Immature natural killer cell (primary cell): ENCODE data around the gene KIF4B. TPM values are rescaled to one million over a fixed set of nuclear protein-coding genes. Genes with fewer than 3 reads are reported as not detected.

Experiments
- DNase-seq, 3 donors: peaks; one replicate each; pipeline ENCODE4 v3.0.0; 2022; ENCODE audit warnings: mixed read lengths in 1 of 3
- H3K27ac Mint-ChIP-seq, 6 donors: one replicate each; pipeline ENCODE4 v1.8.0; 2020; ENCODE audit warnings: mixed read lengths in 6 of 6, mild to moderate bottlenecking in 5 of 6, inconsistent platforms in 4 of 6, moderate library complexity in 3 of 6
- H3K27me3 Mint-ChIP-seq, 3 donors: one replicate each; pipeline ENCODE4 v1.8.0; 2020 to 2021; ENCODE audit warnings: low read depth in 3 of 3, mild to moderate bottlenecking in 3 of 3, mixed read lengths in 3 of 3, moderate library complexity in 3 of 3, inconsistent platforms in 1 of 3
- H3K36me3 Mint-ChIP-seq, 3 donors: one replicate each; pipeline ENCODE4 v1.8.0; 2020; ENCODE audit warnings: mixed read lengths in 3 of 3, inconsistent platforms in 2 of 3, mild to moderate bottlenecking in 2 of 3
- H3K4me1 Mint-ChIP-seq, 2 donors: one replicate each; pipeline ENCODE4 v1.8.0; 2020; ENCODE audit warnings: inconsistent platforms in 2 of 2, mild to moderate bottlenecking in 2 of 2, mixed read lengths in 2 of 2, moderate library complexity in 1 of 2
- H3K4me3 Mint-ChIP-seq, 5 donors: one replicate each; pipeline ENCODE4 v1.8.0; 2020; ENCODE audit warnings: mild to moderate bottlenecking in 5 of 5, mixed read lengths in 5 of 5, inconsistent platforms in 3 of 5, moderate library complexity in 3 of 5
- H3K9me3 Mint-ChIP-seq, 6 donors: one replicate each; pipeline ENCODE4 v1.8.0; 2020; ENCODE audit warnings: mild to moderate bottlenecking in 6 of 6, mixed read lengths in 6 of 6, inconsistent platforms in 4 of 6, moderate library complexity in 3 of 6
- polyA plus RNA-seq, 3 donors: library from polyadenylated mRNA; unstranded; fragments of 300-500 nt; fragmentation: Illumina TruSeq; gene quantifications; one replicate each; pipeline ENCODE4 v1.2.3, GENCODE V29; 2021

The KIF4B gene
- polyA plus RNA-seq, 3 donors from 2014 or later = not detected

DNA sequence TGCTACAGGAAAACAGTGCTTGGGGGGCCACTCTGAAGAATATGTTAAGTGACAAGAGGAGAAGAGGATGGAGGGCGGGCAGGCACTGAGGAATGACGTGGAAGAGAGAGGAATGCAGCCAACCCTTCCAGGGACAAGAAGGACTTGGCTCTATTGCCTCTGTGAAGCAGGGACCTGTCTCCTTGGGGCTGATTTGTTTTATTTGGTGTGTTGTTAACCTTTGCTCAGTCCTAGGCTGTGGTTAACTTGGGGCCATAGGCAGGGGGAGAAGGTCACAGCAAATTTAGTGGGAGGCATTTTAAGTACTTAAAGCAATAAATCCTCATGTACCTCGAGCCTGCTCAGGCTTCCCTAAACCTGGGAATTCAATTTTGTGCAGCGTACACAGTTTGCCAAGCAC is 39.9 kb downstream of the KIF4B start:
- Mint-ChIP-seq H3K4me3 (no peak overlapping the region), H3K27me3 (peaks cover 0 to 11% (median 1%) of the 10 kb centered on the region in 3 donors), H3K9me3 (peaks cover 0 to 2% (median 0%) of the 10 kb centered on the region in 6 donors), H3K36me3 (no peaks in the 10 kb centered on the region), H3K4me1 (no peaks in the 10 kb centered on the region), H3K27ac (no peak overlapping the region)
- no peak for DNase-seq

DNA sequence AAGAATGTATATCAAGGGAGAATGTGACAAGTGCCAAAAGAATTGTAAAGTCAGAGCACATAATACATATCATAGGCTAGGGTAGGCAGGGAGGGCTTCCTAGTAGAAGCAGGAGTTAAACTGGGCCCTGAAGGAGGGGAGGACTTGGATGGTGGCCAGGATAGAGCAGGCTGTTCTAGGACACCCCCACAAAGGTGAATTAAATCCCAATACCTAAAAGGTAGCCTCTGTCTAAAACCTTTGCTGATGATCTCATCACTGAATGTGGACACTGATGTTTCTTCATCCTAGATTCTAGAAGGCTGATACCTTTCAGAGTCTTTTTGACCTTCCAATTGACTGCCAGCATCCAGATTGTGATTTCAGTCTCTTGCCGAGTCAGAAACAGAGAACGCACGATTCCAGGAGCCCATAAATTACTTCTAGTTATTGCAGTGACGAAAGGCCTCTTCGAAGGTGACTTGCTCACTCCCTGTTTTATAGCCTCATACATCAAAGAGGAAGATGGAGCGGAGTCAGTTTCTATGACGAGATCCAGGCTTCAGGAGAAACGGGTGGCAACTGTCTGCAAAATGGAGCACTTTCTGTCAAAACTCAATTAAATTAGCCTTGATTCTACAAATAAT is 43.2 kb downstream of the KIF4B start:
- Mint-ChIP-seq H3K9me3 (peaks cover 0 to 5% (median 3%) of the 10 kb centered on the region in 6 donors), H3K4me3 (no peak overlapping the region), H3K27ac (no peak overlapping the region), H3K4me1 (no peaks in the 10 kb centered on the region), H3K36me3 (no peaks in the 10 kb centered on the region), H3K27me3 (peaks cover 0 to 8% (median 0%) of the 10 kb centered on the region in 3 donors)
- DNase-seq = no peak

DNA sequence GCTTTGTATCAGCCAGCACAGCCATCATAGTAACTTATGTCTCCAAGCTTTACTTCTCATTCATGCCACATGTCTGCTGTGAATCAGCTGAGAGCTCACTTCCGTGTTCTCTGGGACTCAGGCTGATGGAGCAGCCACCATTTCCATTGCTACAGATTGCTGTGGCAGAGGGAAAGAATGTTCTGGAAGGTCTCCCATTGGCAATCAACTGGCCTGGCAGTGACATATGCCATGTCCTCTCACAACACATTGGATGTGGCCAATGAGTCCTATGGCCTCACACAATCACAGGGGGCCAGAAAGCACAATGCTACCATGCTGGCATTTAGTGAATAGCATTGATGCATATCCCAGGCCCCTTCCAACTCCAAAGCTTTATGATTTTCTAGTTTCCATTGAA is 44.1 kb downstream of the KIF4B start:
- Mint-ChIP-seq H3K4me3 (no peak overlapping the region), H3K27ac (no peak overlapping the region), H3K36me3 (no peaks in the 10 kb centered on the region), H3K27me3 (peaks cover 0 to 8% (median 0%) of the 10 kb centered on the region in 3 donors), H3K9me3 (peaks cover 0 to 5% (median 3%) of the 10 kb centered on the region in 6 donors), H3K4me1 (no peaks in the 10 kb centered on the region)
- DNase-seq = no peak

DNA sequence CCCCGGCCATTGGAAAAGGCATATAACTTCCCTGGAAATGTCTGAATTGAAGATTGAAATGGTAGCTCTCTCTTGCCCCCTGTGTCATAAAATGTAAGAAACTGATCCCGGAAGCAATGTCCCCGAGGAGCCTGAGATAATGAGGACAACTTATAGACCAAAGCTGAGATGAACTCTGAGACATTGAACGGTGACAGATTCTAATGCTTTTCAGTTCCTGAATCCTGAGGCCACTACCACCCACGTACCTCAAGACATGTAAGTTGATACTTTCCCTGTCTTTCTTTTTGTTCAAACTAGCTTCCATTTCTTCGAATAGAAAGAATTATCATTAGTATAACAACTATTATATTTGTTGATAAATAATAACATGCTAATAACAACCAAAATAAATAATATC is 51.0 kb downstream of the KIF4B start:
- peaks cover 0 to 2% (median 0%) of the 10 kb centered on the region in 3 donors for H3K27me3 Mint-ChIP-seq
- no peak overlapping the region for H3K4me3 Mint-ChIP-seq
- no peak for DNase-seq
- H3K4me1 Mint-ChIP-seq = no peaks in the 10 kb centered on the region
- no peak overlapping the region for H3K27ac Mint-ChIP-seq
- H3K9me3 Mint-ChIP-seq = peaks cover 0 to 5% (median 2%) of the 10 kb centered on the region in 6 donors
- no peaks in the 10 kb centered on the region for H3K36me3 Mint-ChIP-seq

DNA sequence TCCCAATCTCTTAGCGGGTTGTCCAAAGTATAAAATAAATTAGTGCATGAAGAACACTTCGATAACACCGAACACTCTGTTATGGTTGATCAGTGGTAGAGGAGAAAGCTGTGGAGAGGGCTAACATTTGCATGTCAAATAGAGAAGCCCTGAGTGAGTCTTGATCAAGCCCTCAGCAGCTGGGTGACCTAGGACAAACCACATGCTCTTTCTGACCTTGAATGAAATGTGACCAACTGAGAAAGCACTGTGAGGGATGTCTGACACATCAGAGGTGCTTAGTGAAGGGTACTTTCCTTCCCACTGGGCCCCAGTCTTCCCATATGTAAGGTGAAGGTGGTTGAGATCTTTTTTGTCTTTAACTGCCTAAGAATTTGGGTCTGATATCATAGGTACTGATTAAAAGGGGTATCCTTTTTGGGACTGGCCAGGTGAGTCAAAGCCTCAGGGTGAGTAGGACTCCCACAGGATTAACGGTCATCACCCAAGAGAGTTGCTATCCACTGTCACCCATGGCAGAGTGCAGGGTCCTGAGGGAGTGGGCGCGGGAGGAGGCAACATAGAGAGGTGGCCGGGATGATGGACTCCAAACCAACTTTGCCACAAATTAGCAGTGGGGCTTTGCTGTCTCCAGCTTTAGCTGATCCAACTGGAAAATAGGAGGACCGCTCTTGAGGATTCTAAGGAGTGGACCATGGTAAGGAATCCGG is 53.5 kb downstream of the KIF4B start:
- H3K27ac Mint-ChIP-seq = no peak overlapping the region
- DNase-seq = no peak
- H3K9me3 Mint-ChIP-seq = no peaks in the 10 kb centered on the region
- no peaks in the 10 kb centered on the region for H3K36me3 Mint-ChIP-seq
- peaks cover 0 to 2% (median 0%) of the 10 kb centered on the region in 3 donors for H3K27me3 Mint-ChIP-seq
- no peak overlapping the region for H3K4me3 Mint-ChIP-seq
- H3K4me1 Mint-ChIP-seq = no peaks in the 10 kb centered on the region

Other genes starting within 250 kb of the KIF4B start
- gene FAXDC2, start 163.2 kb upstream of the KIF4B start, polyA plus RNA-seq = 1 to 10 TPM in 1 of 3 donors, under 1 TPM in 1, not detected in 1; 0.72 to 3.7 TPM
- gene CNOT8, start 155.1 kb upstream of the KIF4B start, polyA plus RNA-seq = 100 to 1,000 TPM; 145 to 212 (median 153) TPM
- gene GEMIN5, start 75.5 kb upstream of the KIF4B start, polyA plus RNA-seq = 10 to 100 TPM in 1 of 3 donors, 1 to 10 TPM in 2; 1.3 to 10.2 (median 3.6) TPM
- gene MRPL22, start 72.7 kb upstream of the KIF4B start, polyA plus RNA-seq = 10 to 100 TPM; 79.7 to 98.9 (median 92.1) TPM